A673 (cell line): ENCODE measurements around the gene ZNF839.

ENCODE experiments used
- CTCF ChIP-seq: fragments of 300-800, 200-600 bp; sonication (generic); conservative IDR thresholded peaks from 2 replicates; pipeline ENCODE4 v1.5.1; 2017; ENCODE audit warnings: low read depth, mild to moderate bottlenecking, antibody characterized with exemption, low read length, moderate library complexity, mixed read lengths
- EZH2 ChIP-seq: fragments of 200-600 bp; sonication (generic); IDR thresholded peaks from 2 replicates; pipeline ENCODE4 v1.6.1; 2017; ENCODE audit warnings: borderline replicate concordance, low read depth, mild to moderate bottlenecking, mixed read lengths, antibody characterized with exemption, low read length; ENCODE audit not compliant: poor library complexity, severe bottlenecking

GRCh38 chr14:102362545-102363181 lies 43.1 kb downstream of the ZNF839 start, which contains the start of the genes CINP and TECPR2:
- TF ChIP-seq CTCF (no peak), EZH2 (no peak)
